NCI-H524 treated with DMSO at 0.1 percent for 48 hours (cell line): ENCODE measurements around the gene PTGDR2.

Experiments
- DNase-seq: peaks from one replicate; lab custom pipeline; 2025; lab: John Stamatoyannopoulos, UW

PTGDR2 gene

DNA sequence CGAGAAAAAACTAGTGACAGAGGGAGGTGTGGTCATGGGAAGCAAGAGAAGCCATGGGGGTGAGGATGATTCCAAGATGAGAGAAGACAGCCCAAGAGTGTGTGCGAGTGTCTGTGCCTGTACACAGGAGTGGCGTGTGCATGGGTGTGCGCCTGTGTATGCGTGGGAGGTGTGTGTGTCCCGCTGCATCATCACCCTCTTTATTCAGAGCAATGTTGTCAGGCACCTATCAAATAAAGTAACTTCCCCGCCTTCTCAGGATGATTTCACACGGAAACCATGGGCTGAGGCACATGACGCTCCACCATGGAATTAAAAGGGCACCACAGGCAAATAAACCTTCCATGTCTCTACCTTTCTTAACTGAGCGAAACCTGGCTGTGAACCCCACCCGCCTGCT lies 46.1 kb downstream of the PTGDR2 start:
- DNase-seq: no peak

DNA sequence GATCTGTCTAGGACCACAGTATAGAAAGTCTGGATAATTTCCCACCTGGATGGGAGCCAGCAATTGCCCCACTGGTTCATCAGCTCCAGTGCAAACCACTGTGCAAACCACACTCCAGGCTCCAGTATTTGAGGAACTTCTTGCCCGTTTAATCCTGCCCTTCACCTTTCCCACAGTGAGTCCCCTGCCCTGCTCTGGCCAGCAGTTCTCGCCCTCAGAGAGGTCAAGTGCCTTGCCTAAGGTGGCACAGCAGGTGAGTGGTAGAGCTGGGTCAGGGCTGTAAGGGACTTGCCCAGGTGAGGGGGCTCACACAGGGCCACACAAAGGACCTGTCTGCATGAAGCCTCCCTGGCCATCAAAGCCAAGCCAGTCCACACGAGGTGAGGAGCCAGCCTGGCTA lies 46.5 kb downstream of the PTGDR2 start:
- DNase-seq: no peak

DNA sequence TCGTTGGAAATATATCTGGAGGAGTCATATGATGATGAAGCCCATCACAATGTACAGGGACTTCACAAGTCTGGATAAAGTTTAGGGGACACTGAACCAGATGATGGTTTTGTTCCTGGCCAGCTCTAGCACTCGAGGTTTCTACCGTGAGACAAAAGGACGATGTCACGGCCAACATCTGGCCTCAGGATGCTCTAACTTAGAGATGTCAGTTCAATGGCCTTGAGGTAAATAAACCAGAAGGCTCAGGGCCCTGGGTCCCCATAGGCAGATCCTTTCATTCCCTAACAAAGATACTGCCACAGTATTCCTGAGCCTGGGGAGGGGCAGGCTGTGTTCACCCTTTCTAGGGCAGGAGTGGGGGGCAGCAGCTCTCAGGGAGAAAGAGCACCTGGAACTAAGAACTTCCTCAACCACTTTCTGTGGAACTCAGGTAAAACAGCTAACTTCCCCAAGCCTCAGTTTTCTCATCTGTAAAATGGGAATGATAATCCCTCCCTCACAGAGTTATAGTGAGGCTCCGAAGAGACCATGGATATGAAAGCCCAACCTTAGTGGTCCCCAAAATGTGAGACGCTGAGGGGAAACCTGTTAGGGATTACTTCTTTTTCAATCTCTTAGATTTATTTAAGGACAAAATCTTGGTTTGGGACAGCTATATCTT lies 52.3 kb downstream of the PTGDR2 start:
- no peak for DNase-seq

DNA sequence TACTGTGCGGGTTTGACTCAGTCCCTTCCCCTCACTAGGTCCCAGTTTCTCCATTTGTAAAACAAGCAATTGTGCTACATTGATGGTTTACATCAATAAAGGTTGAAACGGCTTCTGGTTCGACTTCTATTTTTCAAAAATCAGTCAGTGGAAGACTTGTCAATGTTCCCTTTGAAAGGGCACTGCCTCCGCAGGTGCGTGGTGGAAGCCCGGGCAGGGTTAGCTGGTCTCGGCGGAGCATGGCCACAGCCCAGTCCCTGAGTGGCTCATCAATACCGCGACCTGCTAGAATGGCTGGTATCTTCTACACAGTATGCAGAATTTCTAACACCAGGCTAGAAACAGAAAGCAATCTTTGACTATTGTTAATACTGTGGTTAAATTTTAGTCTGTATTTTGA lies 54.6 kb downstream of the PTGDR2 start:
- no peak for DNase-seq
